GM15510 (cell line): Measurements from ENCODE around the gene BCL11B.

Experiments used
- POLR2A ChIP-seq: IDR thresholded peaks from 3 replicates; pipeline ENCODE4 v1.6.1; 2011; ENCODE audit warnings: borderline replicate concordance; ENCODE audit not compliant: insufficient read length; ENCODE audit errors: extremely low read depth

The BCL11B gene

DNA sequence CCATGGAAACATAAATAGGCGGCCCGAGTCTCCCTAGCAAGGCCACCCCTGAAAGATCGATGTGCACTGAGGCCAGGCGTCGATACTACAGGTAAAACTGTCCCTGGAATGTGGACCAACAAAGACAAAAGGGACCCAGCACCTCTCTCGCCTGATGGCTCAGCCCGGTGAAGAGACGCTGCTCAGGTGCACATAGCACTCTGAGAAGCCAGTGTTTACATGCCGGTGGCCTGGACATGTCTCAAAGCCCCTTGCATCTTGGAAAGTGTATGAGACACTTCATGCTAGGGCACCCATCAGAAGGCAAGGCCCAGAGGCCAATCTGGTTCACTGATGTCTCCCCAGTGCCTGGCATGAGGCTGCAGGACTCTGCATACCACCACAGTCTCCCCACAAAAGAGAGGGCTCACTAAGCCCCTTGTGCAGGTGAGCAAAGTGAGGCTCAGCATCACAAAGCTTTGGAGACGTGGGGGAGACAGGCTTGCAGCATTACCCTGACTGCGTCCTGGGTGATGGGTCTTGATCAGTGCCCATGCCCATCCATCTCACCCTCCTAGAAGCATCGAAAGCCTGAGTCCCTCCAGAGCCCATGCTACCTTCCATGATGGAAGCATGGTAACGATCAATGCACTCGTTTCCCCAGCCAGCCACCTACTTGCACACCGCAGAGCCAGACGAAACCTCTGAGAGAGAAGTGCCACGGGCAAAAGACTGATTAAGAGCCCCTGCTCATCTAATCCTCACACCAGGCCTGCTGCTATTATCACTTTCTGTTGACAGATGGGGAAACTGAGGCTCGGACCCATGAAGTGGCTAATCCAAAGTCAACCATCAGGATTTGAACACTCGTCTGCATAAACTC, 16.1 kb downstream of the BCL11B start:
- no peak for TF ChIP-seq POLR2A

DNA sequence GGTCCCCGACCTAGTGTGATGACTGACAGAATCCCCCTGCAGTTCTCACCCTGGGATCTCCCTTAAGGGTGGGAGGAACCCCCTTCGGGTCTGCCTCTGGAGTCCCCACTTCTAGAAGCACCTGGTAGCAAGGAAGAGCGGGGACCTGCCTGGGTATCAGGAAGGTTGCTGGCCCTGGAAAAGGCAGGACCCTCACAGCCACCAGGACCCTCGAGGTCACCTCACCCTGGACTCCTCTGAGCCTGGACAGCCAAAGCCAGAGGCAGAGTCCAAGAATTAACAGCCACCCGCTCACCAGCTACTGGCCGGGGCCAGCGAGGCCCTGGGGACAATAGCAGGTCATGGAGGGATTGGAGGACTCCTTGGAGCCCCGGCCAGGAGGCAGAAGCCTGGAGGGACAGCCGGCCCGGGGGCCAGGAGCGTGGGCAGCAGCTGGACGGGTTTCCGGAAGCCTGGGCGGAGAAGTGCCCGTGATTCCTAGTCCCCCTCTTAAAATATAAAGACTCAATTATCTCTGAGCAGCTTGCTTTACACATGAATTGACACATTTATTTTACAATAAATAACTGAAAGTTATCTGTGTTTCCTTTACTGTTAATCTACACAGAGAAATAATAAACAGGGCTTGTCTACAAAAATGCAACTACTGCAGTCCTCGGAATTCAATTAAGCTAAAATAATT, 17.5 kb downstream of the BCL11B start:
- no peak for TF ChIP-seq POLR2A

DNA sequence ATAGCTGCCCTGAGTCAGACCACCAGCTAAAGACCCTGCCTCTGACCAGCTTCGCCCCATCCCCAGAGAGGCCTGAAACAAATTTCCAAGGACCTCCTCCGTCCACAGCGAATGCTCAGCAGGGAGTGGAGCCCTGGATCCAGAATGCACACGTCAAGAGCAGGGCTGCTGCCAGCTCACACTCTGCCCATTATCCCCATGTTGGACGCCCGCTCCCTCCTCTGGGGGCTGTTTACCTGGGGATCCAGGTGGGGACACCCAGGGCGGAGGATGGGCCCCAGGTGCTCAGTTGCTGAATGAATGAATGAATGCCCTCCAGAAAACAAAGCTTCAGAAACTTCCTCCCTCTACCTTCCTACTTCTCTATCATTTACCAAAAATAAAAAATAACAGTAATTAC, 18.1 kb downstream of the BCL11B start:
- TF ChIP-seq POLR2A, result no peak

DNA sequence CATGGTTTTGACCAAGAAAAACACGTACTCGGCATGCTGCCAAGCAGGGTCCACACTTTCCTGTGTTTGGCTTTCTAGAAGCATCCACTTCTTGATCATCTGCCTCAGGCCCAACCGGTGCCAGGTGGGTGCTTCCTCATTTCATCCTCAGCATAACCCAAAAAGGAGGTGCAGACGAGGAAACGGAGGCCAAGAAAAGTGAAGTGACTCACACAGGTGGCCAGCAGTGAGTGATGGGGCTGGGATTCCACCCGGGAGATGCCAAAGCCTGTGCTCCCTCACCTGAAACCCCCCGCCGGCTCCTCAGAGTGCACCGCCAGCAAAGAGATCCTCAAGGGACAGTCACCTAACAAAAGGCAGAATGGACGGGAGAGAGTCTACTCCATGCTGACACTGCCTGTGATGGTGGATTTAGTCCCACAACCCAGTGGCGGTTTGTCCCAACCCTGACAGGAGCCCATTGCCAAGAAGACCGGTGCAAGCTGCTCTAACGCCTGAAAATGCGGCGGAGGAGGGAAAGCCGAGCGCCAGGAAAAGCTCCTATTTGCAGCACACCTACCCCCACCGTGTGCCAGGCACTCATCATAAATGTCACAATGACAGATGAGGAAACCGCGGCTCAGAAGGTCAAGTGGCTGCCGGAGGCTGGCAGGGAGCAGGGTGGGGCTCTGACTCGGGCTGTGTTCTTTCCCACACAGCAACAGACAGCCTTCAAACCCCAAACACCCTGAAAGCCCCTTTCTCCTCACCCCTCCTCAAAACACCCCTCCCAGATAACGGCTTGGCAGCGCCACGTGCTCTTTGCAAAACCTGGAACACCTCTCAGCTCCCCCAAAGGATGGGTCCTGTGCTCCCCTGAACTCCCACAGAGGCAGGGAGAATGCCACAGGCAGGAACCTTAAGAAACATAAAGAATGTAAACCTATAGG, 18.8 kb downstream of the BCL11B start:
- TF ChIP-seq POLR2A, result no peak

DNA sequence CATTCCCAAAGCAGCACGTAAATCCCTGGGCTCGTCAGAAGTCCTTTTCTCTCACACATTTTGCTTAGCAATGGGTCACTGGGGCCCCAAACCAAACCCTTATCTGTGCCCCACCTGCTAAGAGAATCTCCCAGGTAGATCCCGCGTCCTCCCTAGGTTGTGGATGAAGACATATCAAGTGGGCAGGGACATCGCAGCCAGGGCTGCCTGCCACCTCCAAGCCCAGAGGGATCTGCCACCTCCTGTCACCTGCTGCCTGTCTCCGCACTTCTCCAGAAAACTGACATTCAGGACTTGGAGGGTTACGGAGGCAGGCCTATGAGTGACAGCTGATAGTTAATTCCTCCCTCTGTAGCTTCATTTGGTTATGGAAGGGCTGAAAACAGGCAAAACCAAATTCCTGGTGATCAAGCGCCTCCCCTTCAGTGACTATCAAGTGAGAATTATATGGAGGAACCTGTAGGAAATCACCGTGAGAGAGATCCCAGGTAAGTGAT, 19.5 kb downstream of the BCL11B start:
- no peak for TF ChIP-seq POLR2A

DNA sequence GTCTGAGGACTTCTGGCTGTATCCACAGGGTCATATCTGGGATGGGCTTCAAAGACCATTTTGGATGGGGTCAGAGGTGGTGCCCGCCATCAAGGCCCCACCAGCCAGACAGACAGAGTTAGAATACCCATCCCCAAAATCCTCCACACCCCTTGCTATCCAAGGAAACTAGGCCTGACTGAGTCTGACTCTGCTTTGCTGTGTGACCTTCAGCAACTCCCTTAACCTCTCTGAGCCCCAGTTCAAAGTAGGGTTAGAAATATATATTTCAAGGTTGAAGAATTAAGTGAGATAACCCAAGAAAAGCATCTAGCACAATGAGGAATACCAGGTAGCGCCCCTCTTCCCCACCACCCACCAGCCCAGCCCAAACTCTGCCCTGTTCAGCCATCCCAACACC, 20.3 kb downstream of the BCL11B start:
- TF ChIP-seq POLR2A, result no peak

DNA sequence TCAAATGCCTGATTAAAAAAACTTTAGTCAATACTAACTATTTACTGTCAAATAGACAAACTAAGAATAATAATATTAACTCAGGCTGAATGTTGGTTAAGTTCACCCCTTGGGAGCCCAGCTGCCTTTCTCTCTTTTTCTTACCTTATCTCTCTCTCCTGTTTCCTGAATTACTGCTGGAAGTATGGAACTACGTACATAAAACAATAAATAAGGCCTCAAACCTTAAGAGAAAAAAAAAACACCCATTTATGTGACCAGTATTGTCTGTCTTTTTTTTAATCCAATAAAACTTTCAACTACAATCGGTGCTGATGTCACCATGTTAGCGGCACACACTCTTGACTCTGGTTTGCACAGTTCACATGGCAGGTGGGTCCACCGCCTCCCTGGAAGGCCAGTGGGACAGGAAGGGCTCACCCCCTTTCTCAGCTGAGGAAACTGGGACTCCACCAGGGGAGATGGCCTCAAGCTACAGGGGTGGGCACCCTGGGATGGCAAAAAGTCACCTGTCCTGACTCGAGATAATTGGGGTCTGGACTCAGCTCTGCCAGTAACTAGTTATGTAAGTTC, 21.3 kb downstream of the BCL11B start:
- TF ChIP-seq POLR2A, result no peak

DNA sequence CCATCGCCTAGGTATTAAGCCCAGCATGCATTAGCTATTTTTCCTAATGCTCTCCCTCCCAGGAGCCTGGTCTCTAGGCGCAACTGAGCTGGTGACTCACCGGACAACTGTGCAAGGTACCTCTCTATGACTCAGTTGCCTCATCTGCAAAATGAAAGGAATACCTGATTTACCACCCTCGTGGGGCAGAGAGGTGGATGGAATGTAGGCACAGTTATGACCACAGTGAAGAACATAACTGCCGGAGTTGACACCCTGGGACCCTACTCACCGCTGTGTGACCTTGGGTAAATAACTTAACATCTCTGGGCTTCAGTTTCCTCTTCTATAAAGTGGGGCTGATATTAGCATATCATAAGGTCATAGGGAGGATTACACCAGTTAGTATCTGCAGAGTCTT, 22.6 kb downstream of the BCL11B start:
- no peak for TF ChIP-seq POLR2A

DNA sequence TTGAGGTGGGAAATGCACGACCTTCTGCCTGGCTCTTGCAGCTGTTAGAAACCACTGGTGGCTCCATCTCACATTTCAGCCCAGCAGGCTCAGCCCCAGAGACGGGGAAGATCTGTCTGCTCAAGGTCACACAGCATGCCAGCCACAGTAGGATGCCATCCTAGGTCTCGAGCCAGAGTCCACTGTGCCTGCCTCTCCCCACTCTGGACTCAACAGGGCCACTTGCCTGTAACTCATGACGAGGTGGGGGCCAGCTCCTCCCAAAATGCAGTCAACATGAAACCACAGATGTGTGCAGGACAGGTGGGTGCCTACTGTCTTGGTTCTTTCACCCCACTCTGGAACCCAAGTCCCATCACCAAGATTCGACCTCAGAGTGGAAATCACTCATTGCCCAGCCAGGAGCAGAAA, 23.2 kb downstream of the BCL11B start:
- no peak for TF ChIP-seq POLR2A

DNA sequence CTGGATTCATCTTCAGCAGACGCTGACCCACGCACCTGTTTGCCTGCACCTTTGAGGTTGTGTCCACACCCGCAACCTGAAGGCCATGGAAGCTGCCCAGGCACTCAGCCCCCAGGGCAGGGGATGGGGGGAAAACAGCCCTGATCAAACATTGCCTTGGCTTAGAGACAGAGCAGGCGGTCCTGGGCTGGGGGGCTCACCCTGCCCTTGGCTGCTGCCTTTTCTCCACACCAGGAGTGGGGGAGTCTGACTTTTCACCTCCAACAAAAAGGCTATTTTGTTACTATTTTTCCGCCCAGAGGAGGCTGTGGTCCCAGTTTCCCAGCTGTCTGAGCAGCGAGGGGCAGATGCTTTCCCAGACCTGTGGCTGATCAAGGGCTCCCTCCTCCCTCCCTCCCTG, 24.2 kb downstream of the BCL11B start:
- TF ChIP-seq POLR2A, result no peak

DNA sequence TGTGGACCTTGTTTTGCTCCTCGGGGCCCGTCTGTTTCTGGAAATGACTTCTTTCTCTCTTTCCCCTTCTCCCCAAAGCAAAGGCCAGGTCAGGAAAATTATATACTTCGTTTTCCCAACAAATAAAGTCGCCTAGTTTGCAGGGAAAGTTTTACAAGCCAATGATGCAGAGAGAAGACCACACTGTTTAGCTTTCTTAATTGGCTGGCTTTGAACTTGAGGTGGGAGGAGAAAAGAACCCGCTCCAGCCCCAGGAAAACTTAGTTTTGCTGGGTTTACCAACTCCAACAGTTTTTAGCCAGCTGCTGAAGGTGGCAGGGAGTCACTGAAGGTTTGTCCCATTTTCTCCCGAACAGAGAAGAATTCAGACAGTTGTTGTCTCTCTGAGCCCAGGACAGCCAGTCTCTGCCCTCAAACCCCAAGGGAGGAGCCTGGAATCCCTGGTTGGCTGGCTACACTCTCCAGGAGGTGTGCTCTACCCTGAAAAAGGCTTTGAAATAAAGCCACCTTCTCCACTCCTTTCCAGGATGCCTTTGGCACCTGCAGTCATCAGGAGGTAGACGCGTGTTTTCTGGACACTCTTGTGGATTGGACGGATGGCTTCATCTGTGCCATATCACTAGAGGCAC, 24.8 kb downstream of the BCL11B start:
- TF ChIP-seq POLR2A, result no peak

DNA sequence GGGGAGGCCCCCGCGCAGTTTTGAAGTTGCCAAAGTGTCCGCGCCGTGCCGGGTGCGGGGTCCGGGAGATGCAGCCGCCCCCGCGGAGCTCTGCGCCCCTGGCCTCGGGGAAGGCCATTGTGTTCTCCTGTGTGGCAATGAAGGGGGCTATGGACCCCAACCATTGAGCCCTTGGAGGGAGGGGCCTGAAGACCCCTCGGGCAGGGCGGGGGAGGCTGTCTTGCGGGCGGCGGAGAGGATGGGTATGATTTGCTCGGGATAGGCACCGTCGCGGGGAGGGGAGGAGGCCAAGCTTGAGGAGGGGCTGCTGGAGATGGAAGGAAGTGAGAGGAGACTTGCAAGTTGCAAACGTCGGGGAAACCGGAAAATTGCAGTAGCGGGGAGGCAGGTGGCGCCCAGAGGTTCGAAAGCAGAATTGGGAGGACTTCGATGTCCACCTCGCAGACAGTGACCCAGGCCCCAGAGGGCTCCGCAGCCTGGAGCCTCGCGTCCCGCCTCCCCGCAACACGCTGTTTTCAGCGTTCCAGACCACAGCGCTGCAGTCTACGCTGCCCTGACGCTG, 25.4 kb downstream of the BCL11B start:
- no peak for TF ChIP-seq POLR2A

DNA sequence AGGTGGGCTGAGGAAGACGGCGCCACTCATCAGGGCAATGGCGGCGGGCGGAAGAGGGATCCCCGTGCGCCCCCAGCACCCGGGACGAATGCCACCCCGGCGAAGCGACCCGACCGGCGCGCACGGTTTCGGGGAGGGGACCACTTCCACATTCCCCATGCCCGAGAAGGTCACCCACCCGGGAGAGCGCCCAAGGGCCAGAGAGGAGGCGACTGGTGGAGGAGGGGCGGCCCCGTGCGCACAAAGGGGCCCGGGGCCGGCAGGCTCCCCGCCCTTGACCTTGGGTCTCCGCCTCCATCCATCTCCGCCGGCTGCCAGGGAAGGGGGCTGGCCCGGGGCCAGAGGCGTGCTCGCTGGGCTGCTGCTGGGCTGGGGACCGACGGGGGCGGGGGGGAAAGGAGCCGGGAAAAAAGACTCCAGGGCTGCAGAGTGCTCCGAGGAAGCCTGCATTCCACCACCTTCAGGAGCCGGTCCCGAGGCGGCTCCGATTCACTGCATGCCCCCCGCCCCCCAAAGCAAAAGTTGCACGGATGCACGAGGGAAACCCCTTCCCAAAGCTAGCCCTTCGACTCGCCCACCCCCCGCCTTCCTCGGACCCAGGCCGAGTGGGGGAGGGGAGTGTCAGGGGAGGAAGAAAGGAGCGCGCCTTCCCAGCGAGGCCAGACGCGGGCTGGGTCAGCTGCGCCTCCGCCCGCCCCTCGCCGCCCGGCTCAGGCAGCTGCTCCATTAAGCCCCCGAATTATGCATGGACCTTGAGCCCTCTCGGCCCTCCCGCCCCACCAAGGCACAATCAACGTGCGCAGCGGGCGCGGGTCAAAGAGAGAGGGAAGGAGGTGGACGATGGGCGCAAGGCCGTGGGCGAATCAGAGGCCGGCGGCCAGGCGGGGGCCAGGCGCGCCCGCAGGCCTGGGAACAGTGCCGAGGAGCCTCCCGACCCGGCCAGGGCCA, 26.2 kb downstream of the BCL11B start:
- TF ChIP-seq POLR2A, result no peak
